A549 (cell line): ENCODE data around the gene CNDP1. TPM values are rescaled to one million over a fixed set of nuclear protein-coding genes. Genes with fewer than 3 reads are reported as not detected.

Experiments used
- ATAC-seq, 2 experiments: fragments of 200-7000 bp in 1 of 2; fragments of >200 bp in 1 of 2; cut with Nextera tagmentation in 1 of 2; cut with Tn5 transposase in 1 of 2; 3 replicates each; pipeline versions ENCODE4 v1.8.0 to v1.9.1; 2018 to 2020; ENCODE audit warnings: mild to moderate bottlenecking in 1 of 2, moderate library complexity in 1 of 2
- CTCF ChIA-PET: fragments of 300-600 bp; sonication (Branson Sonifier 250); formaldehyde crosslinking; extraction: SDS; loops from one replicate; lab custom pipeline; 2021; ENCODE audit warnings: antibody characterized with exemption, inconsistent platforms; lab: Yijun Ruan, JAX
- POLR2A ChIA-PET: fragments of 350-600 bp; formaldehyde crosslinking; extraction: SDS; loops from one replicate; lab custom pipeline; 2021; ENCODE audit warnings: antibody characterized with exemption, inconsistent platforms; lab: Yijun Ruan, JAX
- DNase-seq, 2 experiments: peaks; one replicate each; pipeline versions ENCODE4 v3.0.0 to v3.0.0-alpha.2; 2011 to 2016; ENCODE audit warnings: low read depth in 1 of 2, low spot score in 1 of 2
- FAIRE-seq: peaks from 2 replicates; lab custom pipeline; 2011; peaks lifted over from hg19 to GRCh38; lab: Jason Lieb, UNC
- H3K27ac ChIP-seq, 2 experiments: fragments of >200 bp; sonication (Bioruptor Twin); formaldehyde crosslinking; 3 replicates each; pipeline ENCODE4 v1.5.1; 2016 to 2017
- H3K4me1 ChIP-seq: fragments of >200 bp; sonication (Bioruptor Twin); formaldehyde crosslinking; 3 replicates; pipeline ENCODE4 v1.6.1; 2016
- H3K4me2 ChIP-seq: fragments of >200 bp; sonication (Bioruptor Twin); formaldehyde crosslinking; 3 replicates; pipeline ENCODE4 v1.6.1; 2016
- H3K4me3 ChIP-seq: fragments of >200 bp; sonication (Bioruptor Twin); formaldehyde crosslinking; 3 replicates; pipeline ENCODE4 v1.5.1; 2016
- H3K9me3 ChIP-seq: fragments of >200 bp; sonication (Bioruptor Twin); formaldehyde crosslinking; 3 replicates; pipeline ENCODE4 v1.6.1; 2016
- BCL3 ChIP-seq: fragments of >200 bp; sonication (Bioruptor Twin); formaldehyde crosslinking; IDR thresholded peaks from 3 replicates; pipeline ENCODE4 v1.6.1; 2016
- CBX2 ChIP-seq: fragments of 200-600 bp; sonication (generic); IDR thresholded peaks from 2 replicates; pipeline ENCODE4 v1.6.1; 2016; ENCODE audit warnings: low read depth, mild to moderate bottlenecking, borderline replicate concordance
- ELK1 ChIP-seq: fragments of 150-350 bp; IDR thresholded peaks from 2 replicates; pipeline ENCODE4 v1.6.1; 2014; ENCODE audit warnings: low read depth, mild to moderate bottlenecking, low read length
- EP300 ChIP-seq, 2 experiments: fragments of >200 bp; sonication (Bioruptor Twin); formaldehyde crosslinking; IDR thresholded peaks; 2 replicates in 1 of 2; 3 replicates in 1 of 2; pipeline ENCODE4 v1.6.1; 2016 to 2017
- HDAC2 ChIP-seq: fragments of 200-600 bp; sonication (generic); IDR thresholded peaks from 2 replicates; pipeline ENCODE4 v1.6.1; 2016
- HEYL ChIP-seq: fragments of 250-450 bp; sonication (Bioruptor Pico); IDR thresholded peaks from 2 replicates; pipeline ENCODE4 v1.8.0; 2021; ENCODE audit warnings: mild to moderate bottlenecking, moderate library complexity
- HOXB13 ChIP-seq: fragments of 250-450 bp; sonication (Bioruptor Pico); IDR thresholded peaks from 2 replicates; pipeline ENCODE4 v1.5.0; 2020; ENCODE audit warnings: low read depth, mild to moderate bottlenecking, moderate library complexity
- JUN ChIP-seq, 2 experiments: fragments of >200 bp; sonication (Bioruptor Twin); formaldehyde crosslinking; IDR thresholded peaks; 2 replicates in 1 of 2; 3 replicates in 1 of 2; pipeline ENCODE4 v1.6.1; 2016 to 2017
- KDM5A ChIP-seq: fragments of 200-600 bp; sonication (generic); IDR thresholded peaks from 2 replicates; pipeline ENCODE4 v1.6.1; 2016; ENCODE audit warnings: antibody characterized with exemption, mild to moderate bottlenecking
- POLR2A ChIP-seq: IDR thresholded peaks from 2 replicates; pipeline ENCODE4 v1.6.1; 2012; ENCODE audit warnings: mild to moderate bottlenecking, low read length
- RAD21 ChIP-seq, 2 experiments: fragments of >200 bp in 1 of 2; sonication (Bioruptor Twin) in 1 of 2; formaldehyde crosslinking in 1 of 2; IDR thresholded peaks in 1 of 2; conservative IDR thresholded peaks in 1 of 2; 2 replicates in 1 of 2; 3 replicates in 1 of 2; pipeline ENCODE4 v1.6.1; 2012 to 2018; ENCODE audit warnings: inconsistent platforms in 1 of 2
- RARB ChIP-seq: fragments of 250-450 bp; sonication (Bioruptor Pico); IDR thresholded peaks from 2 replicates; pipeline ENCODE4 v1.8.0; 2021; ENCODE audit warnings: mild to moderate bottlenecking, moderate library complexity
- REST ChIP-seq: fragments of 200-600 bp; sonication (generic); IDR thresholded peaks from 2 replicates; pipeline ENCODE4 v1.6.1; 2016; ENCODE audit warnings: antibody characterized with exemption, mild to moderate bottlenecking, moderate library complexity
- SMC3 ChIP-seq: fragments of >200 bp; sonication (Bioruptor Twin); formaldehyde crosslinking; IDR thresholded peaks from 3 replicates; pipeline ENCODE4 v1.6.1; 2018; ENCODE audit warnings: inconsistent platforms
- SREBF2 ChIP-seq: fragments of 450-650 bp; IDR thresholded peaks from 2 replicates; pipeline ENCODE4 v1.6.1; 2014; ENCODE audit warnings: mild to moderate bottlenecking, moderate library complexity
- TFCP2L1 ChIP-seq: fragments of 250-450 bp; sonication (Bioruptor Pico); IDR thresholded peaks from 2 replicates; pipeline ENCODE4 v1.5.0; 2021; ENCODE audit warnings: mild to moderate bottlenecking
- ZC3H11A ChIP-seq: fragments of 450-650 bp; IDR thresholded peaks from 2 replicates; pipeline ENCODE4 v1.6.1; 2014; ENCODE audit warnings: antibody characterized with exemption, mild to moderate bottlenecking
- ZSCAN20 ChIP-seq: fragments of 250-450 bp; sonication (Bioruptor Pico); IDR thresholded peaks from 2 replicates; pipeline ENCODE4 v1.8.0; 2022; ENCODE audit warnings: mild to moderate bottlenecking, moderate library complexity
- WGBS: methylation state at CpG from one replicate; pipeline ENCODE4 v1.1.6; 2017; ENCODE audit errors: missing lambda C conversion rate; 5-methylcytosine and 5-hydroxymethylcytosine counted together
- polyA plus RNA-seq, 4 experiments: library from polyadenylated mRNA; depleted of rRNA in 3 of 4; stranded (reverse); fragments of >200 nt; fragmentation: RNase III in 1 of 4; extraction: RNeasy Plus Mini Kit Qiagen cat#74134 plus additional on column Dnase treatment in 1 of 4; gene quantifications; 2 replicates in 3 of 4; 3 replicates in 1 of 4; pipeline ENCODE4 v1.2.3, GENCODE V29; 2011 to 2017
- TF ChIP-seq, protein P1 (sequence below): fragments of >200 bp; sonication (Bioruptor Twin); formaldehyde crosslinking; IDR thresholded peaks from 3 replicates; pipeline ENCODE4 v1.5.1; 2016
- TF ChIP-seq, protein P2 (sequence below): fragments of 450-650 bp; IDR thresholded peaks from 2 replicates; pipeline ENCODE4 v1.6.1; 2014; ENCODE audit warnings: antibody characterized with exemption

CNDP1 gene
- polyA plus RNA-seq, 2 of the 4 experiments (the other 2 are of a cell fraction): 0.16 TPM; not detected in 1

- TF ChIP-seq HOXB13 (CRISPR knock-in tag) (no peak), ZSCAN20 (CRISPR knock-in tag) (no peak), KDM5A (no peak), HEYL (CRISPR knock-in tag) (no peak)
- TF ChIP-seq, protein P1, sequence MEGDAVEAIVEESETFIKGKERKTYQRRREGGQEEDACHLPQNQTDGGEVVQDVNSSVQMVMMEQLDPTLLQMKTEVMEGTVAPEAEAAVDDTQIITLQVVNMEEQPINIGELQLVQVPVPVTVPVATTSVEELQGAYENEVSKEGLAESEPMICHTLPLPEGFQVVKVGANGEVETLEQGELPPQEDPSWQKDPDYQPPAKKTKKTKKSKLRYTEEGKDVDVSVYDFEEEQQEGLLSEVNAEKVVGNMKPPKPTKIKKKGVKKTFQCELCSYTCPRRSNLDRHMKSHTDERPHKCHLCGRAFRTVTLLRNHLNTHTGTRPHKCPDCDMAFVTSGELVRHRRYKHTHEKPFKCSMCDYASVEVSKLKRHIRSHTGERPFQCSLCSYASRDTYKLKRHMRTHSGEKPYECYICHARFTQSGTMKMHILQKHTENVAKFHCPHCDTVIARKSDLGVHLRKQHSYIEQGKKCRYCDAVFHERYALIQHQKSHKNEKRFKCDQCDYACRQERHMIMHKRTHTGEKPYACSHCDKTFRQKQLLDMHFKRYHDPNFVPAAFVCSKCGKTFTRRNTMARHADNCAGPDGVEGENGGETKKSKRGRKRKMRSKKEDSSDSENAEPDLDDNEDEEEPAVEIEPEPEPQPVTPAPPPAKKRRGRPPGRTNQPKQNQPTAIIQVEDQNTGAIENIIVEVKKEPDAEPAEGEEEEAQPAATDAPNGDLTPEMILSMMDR: no peak
These were observed 90.2 kb downstream of the CNDP1 start (continued) for GRCh38 chr18:74624466-74624865.

DNA sequence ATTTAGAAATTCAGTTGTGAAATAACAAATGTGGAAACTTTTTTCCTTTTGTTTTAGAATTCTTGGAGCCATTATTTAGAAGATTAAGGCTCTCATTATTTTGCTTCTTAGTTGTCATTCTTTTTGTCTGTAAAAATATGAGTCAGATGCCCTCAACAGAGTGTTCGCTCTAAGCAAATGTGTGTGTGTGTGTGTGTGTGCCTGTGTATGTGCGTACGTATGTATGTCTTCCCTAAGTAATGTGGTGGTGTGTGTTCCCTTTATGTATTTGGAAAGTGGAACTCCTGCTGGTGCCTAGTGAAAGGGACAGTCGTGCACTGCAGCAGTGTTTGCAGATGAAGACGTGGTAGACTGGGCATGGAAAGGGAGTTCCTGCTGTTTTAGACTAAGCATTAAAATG lies 90.9 kb downstream of the CNDP1 start:
- TF ChIP-seq ELK1 (no peak), HDAC2 (no peak), POLR2A (no peak), BCL3 (no peak), RARB (CRISPR knock-in tag) (no peak), EP300 (IDR thresholded peaks at IDR 0.05) (no peak), SREBF2 (no peak), SMC3 (no peak), KDM5A (no peak), ZSCAN20 (CRISPR knock-in tag) (no peak), CBX2 (no peak), TFCP2L1 (CRISPR knock-in tag) (no peak), RAD21 (conservative IDR thresholded peaks at IDR 0.05 in 1 of 2, IDR thresholded peaks at IDR 0.05 in 1 of 2) (no peak), REST (no peak), JUN (IDR thresholded peaks at IDR 0.05) (no peak), ZC3H11A (no peak)
- TF ChIP-seq, protein P2, sequence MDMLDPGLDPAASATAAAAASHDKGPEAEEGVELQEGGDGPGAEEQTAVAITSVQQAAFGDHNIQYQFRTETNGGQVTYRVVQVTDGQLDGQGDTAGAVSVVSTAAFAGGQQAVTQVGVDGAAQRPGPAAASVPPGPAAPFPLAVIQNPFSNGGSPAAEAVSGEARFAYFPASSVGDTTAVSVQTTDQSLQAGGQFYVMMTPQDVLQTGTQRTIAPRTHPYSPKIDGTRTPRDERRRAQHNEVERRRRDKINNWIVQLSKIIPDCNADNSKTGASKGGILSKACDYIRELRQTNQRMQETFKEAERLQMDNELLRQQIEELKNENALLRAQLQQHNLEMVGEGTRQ: no peak
- TF ChIP-seq, protein P1: no peak
- Histone ChIP-seq H3K4me2 (no peak overlapping the region), H3K27ac (no peak overlapping the region), H3K9me3 (no peaks in the 10 kb centered on the region), H3K4me3 (no peak overlapping the region), H3K4me1 (no peaks in the 10 kb centered on the region)
- no peak for DNase-seq
- ATAC-seq: no peak
- 86% methylated on average over 5 of the region's 5 CpGs for WGBS
- no peak for FAIRE-seq
- CTCF ChIA-PET: no interaction called here
- POLR2A ChIA-PET: no interaction called here
